Measurements from ENCODE around the gene HLA-B.

The HLA-B gene

GRCh38 chr6:31354864-31355582 is 2.0 kb downstream of the HLA-B start:
- Histone ChIP-seq H3K27me3 (no peaks in the 10 kb centered on the region), H3K9me3 (no peaks in the 10 kb centered on the region), H3K36me3 (peaks cover 0 to 15% (median 14%) of the 10 kb centered on the region in 3 donors), H3K27ac (no peak overlapping the region), H3K4me1 (peaks cover 0 to 11% (median 5%) of the 10 kb centered on the region in 4 donors), H3K4me3 (peak overlapping the region; percentile 71 to 77)
- intact Hi-C loops (cut with DNase I; ENCODE audit: low total_unique reads): loop anchor here (2.0 to 5.0 kb wide), 2 partner anchors 88 to 214 kb away; no protein-coding TSS in a partner anchor
- no peak for TF ChIP-seq CTCF (IDR thresholded peaks at IDR 0.05)
- DNase-seq: no peak

GRCh38 chr6:31354158-31354863 is 2.7 kb downstream of the HLA-B start:
- H3K36me3 ChIP-seq: peaks cover 0 to 15% (median 14%) of the 10 kb centered on the region in 3 donors

GRCh38 chr6:31353384-31353945 is 3.5 kb downstream of the HLA-B start:
- intact Hi-C loops (cut with DNase I; ENCODE audit: low total_unique reads): loop anchor here (5.0 kb wide), 1 partner anchor 86 kb away; no protein-coding TSS in a partner anchor
- Histone ChIP-seq H3K36me3 (peaks cover 0 to 15% (median 14%) of the 10 kb centered on the region in 3 donors), H3K27ac (no peak overlapping the region), H3K9me3 (no peaks in the 10 kb centered on the region), H3K4me3 (no peak overlapping the region), H3K4me1 (peaks cover 0 to 11% (median 5%) of the 10 kb centered on the region in 4 donors), H3K27me3 (no peaks in the 10 kb centered on the region)
- DNase-seq: no peak
- no peak for TF ChIP-seq CTCF (IDR thresholded peaks at IDR 0.05)

More at GRCh38 chr6:31354158-31354863, 2.7 kb downstream of the HLA-B start:
- Histone ChIP-seq H3K9me3 (no peaks in the 10 kb centered on the region), H3K4me3 (peak overlapping the region in 1 of 2 donors; percentile 71), H3K27ac (no peak overlapping the region), H3K4me1 (peaks cover 0 to 11% (median 5%) of the 10 kb centered on the region in 4 donors), H3K27me3 (no peaks in the 10 kb centered on the region)
- intact Hi-C loops (cut with DNase I; ENCODE audit: low total_unique reads): loop anchor here (2.0 to 5.0 kb wide), 2 partner anchors 87 to 214 kb away; no protein-coding TSS in a partner anchor
- no peak for DNase-seq
- TF ChIP-seq CTCF (IDR thresholded peaks at IDR 0.05): no peak

GRCh38 chr6:31352683-31353383 is 4.1 kb downstream of the HLA-B start:
- no peak for TF ChIP-seq CTCF (IDR thresholded peaks at IDR 0.05)
- H3K4me1 ChIP-seq: peaks cover 0 to 11% (median 5%) of the 10 kb centered on the region in 4 donors
- peaks cover 0 to 15% (median 14%) of the 10 kb centered on the region in 3 donors for H3K36me3 ChIP-seq
- H3K4me3 ChIP-seq: no peak overlapping the region
- intact Hi-C loops (cut with DNase I; ENCODE audit: low total_unique reads): loop anchor here (5.0 kb wide), 1 partner anchor 86 kb away; no protein-coding TSS in a partner anchor
- H3K9me3 ChIP-seq: no peaks in the 10 kb centered on the region
- DNase-seq: no peak
- H3K27me3 ChIP-seq: no peaks in the 10 kb centered on the region
- no peak overlapping the region for H3K27ac ChIP-seq

- peaks cover 0 to 11% (median 2%) of the 10 kb centered on the region in 4 donors for H3K4me1 ChIP-seq
- no peak overlapping the region for H3K4me3 ChIP-seq
- DNase-seq: no peak
- H3K36me3 ChIP-seq: peaks cover 0 to 15% (median 14%) of the 10 kb centered on the region in 3 donors
- no peaks in the 10 kb centered on the region for H3K27me3 ChIP-seq
- no peak for TF ChIP-seq CTCF (IDR thresholded peaks at IDR 0.05)
- H3K9me3 ChIP-seq: no peaks in the 10 kb centered on the region
- no peak overlapping the region for H3K27ac ChIP-seq
- intact Hi-C loops (cut with DNase I; ENCODE audit: low total_unique reads): loop anchor here (5.0 kb wide), 1 partner anchor 85 kb away; no protein-coding TSS in a partner anchor
These were observed 4.7 kb downstream of the HLA-B start for GRCh38 chr6:31352310-31352682.

Data from tibial artery (tissue), 4 donors.